ENCODE results near the gene P2RY6. TPM values are rescaled to one million over a fixed set of nuclear protein-coding genes. Genes with fewer than 3 reads are reported as not detected.

P2RY6 gene
- total and polyA plus RNA-seq, 2 of the 4 experiments (the other 2 are of a cell fraction): 0.44 TPM; not detected in 1

- Histone ChIP-seq H4K91ac (ENCODE audit: insufficient read depth, low read depth, low read length) (no peak overlapping the region), H3K18ac (ENCODE audit: low read depth, low read length) (no peak overlapping the region), H2BK15ac (ENCODE audit: low read depth, low read length) (no peak overlapping the region), H2BK5ac (ENCODE audit: low read depth, low read length, poor library complexity, severe bottlenecking) (no peak overlapping the region), H2AFZ (replicated peaks; ENCODE audit: low read length, poor library complexity) (no peak overlapping the region), H3K4me3 (ENCODE audit: insufficient read depth, low read depth, low read length) (no peak overlapping the region), H3K9me1 (ENCODE audit: insufficient read depth, low read length) (no peaks in the 10 kb centered on the region; the same call in 1 of the 2 replicates), H3K4ac (ENCODE audit: low read depth, low read length) (no peak overlapping the region), H4K5ac (ENCODE audit: low read depth, low read length) (no peak overlapping the region), H3K56ac (ENCODE audit: extremely low read depth, insufficient read depth, low read length) (no peak overlapping the region), H2AK5ac (ENCODE audit: low read depth, low read length) (no peak overlapping the region), H3K27ac (ENCODE audit: insufficient read depth, low read length) (no peak overlapping the region), H2BK20ac (ENCODE audit: low read depth, low read length) (no peak overlapping the region), H3K14ac (replicated peaks; ENCODE audit: low read depth, low read length) (no peak overlapping the region), H2BK120ac (ENCODE audit: low read depth, low read length) (no peak overlapping the region), H2AK9ac (replicated peaks; ENCODE audit: low read depth, low read length, poor library complexity) (no peak overlapping the region), H3K9me3 (ENCODE audit: control insufficient read depth, insufficient read depth, low read length) (no peaks in the 10 kb centered on the region), H3K4me1 (ENCODE audit: control insufficient read depth, insufficient read depth, low read length) (peaks cover 10% of the 10 kb centered on the region; the same call in 1 of the 2 replicates), H3K4me2 (ENCODE audit: low read depth, low read length) (no peak overlapping the region), H3K79me1 (ENCODE audit: low read depth in 1 of 2, low read length in 2 of 2) (no peaks in the 10 kb centered on the region), H3K9ac (ENCODE audit: low read depth, low read length) (no peak overlapping the region), H4K20me1 (ENCODE audit: insufficient read depth, low read length) (no peaks in the 10 kb centered on the region), H3K27me3 (ENCODE audit: control insufficient read depth, insufficient read depth, low read length) (peaks cover 55% of the 10 kb centered on the region), H3K36me3 (ENCODE audit: control insufficient read depth, insufficient read depth, low read length) (no peaks in the 10 kb centered on the region), H4K8ac (ENCODE audit: low read depth in 2 of 2, low read length in 2 of 2) (no peak overlapping the region), H3K23ac (ENCODE audit: low read depth, low read length) (no peak overlapping the region)
- DNase-seq (no peak), ATAC-seq (ENCODE audit: low read depth) (no peak)
- dilution Hi-C loops (cut with HindIII; ENCODE audit: low sequenced_read_pairs, unreplicated experiment) (no loop called here), intact Hi-C loops (cut with micrococcal nuclease) (no loop called here), in situ Hi-C loops (cut with MboI; ENCODE audit: low sequenced_read_pairs) (no loop called here)
- POLR2A ChIA-PET (ENCODE audit: unreplicated experiment): no interaction called here
- BruUV-seq (replicated peaks): no TSS peak
- WGBS, 2 experiments (ENCODE audit: extremely low coverage in 2 of 2, insufficient read length in 1 of 2): 78% methylated on average over 6 of the region's 7 CpGs; no CpG with 5 or more reads in 1 of the 2 experiments
- no peak for TF ChIP-seq CTCF (conservative IDR thresholded peaks at IDR 0.05; ENCODE audit: low read depth, low read length)
- no peak for TF ChIP-seq RFX5 (IDR thresholded peaks at IDR 0.05; ENCODE audit: low read depth, low read length)
- no peak for TF ChIP-seq MAZ (IDR thresholded peaks at IDR 0.05; ENCODE audit: borderline replicate concordance, low read depth, low read length)
- TF ChIP-seq USF2 (IDR thresholded peaks at IDR 0.05; ENCODE audit: low read depth, low read length): no peak
- no peak for TF ChIP-seq CHD1 (IDR thresholded peaks at IDR 0.05; ENCODE audit: low read depth, low read length)
- no peak for TF ChIP-seq MAFK (IDR thresholded peaks at IDR 0.05; ENCODE audit: low read depth, low read length)
- TF ChIP-seq FOS (IDR thresholded peaks at IDR 0.05; ENCODE audit: low read depth, low read length): no peak
- no peak for TF ChIP-seq MXI1 (IDR thresholded peaks at IDR 0.05; ENCODE audit: borderline replicate concordance, low read depth, low read length)
- no peak for TF ChIP-seq RCOR1 (IDR thresholded peaks at IDR 0.05; ENCODE audit: insufficient replicate concordance, low read length)
- no peak for TF ChIP-seq RAD21 (IDR thresholded peaks at IDR 0.05; ENCODE audit: low read length)
- no peak for TF ChIP-seq POLR2A (IDR thresholded peaks at IDR 0.05; ENCODE audit: low read depth, low read length)
- TF ChIP-seq ELK1 (IDR thresholded peaks at IDR 0.05; ENCODE audit: borderline replicate concordance, low read depth, low read length): no peak
- TF ChIP-seq BHLHE40 (IDR thresholded peaks at IDR 0.05; ENCODE audit: low read depth, low read length): no peak
- CTCF ChIA-PET: no interaction called here
These were observed 46.3 kb upstream of the P2RY6 start for GRCh38 chr11:73225851-73226250.

All from IMR-90 (cell line).